GM19324 (cell line): ENCODE results near the gene DPF3.

ENCODE experiments used
- ATAC-seq: cut with Tn5 transposase; IDR thresholded peaks from one replicate; pipeline ENCODE4 v1.9.1; 2021; ENCODE audit warnings: mild to moderate bottlenecking, moderate library complexity; ENCODE audit not compliant: unreplicated experiment, low FRiP score

Gene DPF3

GRCh38 chr14:72589652-72590051 is 304.2 kb downstream of the DPF3 start:
- no peak for ATAC-seq

GRCh38 chr14:72588521-72588920 is 305.4 kb downstream of the DPF3 start:
- no peak for ATAC-seq

- no peak for ATAC-seq
Observed at GRCh38 chr14:72583316-72584272, 310.3 kb downstream of the DPF3 start.

- no peak for ATAC-seq
Observed at GRCh38 chr14:72582582-72582981, 311.3 kb downstream of the DPF3 start.

GRCh38 chr14:72578514-72578913 is 315.4 kb downstream of the DPF3 start:
- no peak for ATAC-seq

GRCh38 chr14:72577521-72577920 is 316.4 kb downstream of the DPF3 start:
- ATAC-seq = no peak

- no peak for ATAC-seq
Observed at GRCh38 chr14:72576258-72576657, 317.6 kb downstream of the DPF3 start.

GRCh38 chr14:72574715-72575114 is 319.2 kb downstream of the DPF3 start:
- no peak for ATAC-seq

GRCh38 chr14:72573725-72574417 is 320.0 kb downstream of the DPF3 start:
- no peak for ATAC-seq
